Loucy (cell line): ENCODE data around the gene EVX2.

Source experiments
- H2AFZ ChIP-seq: fragments of 200-600 bp; sonication (generic); 2 replicates; pipeline ENCODE4 v1.6.0; 2016; ENCODE audit warnings: antibody characterized with exemption, mild to moderate bottlenecking, low read length, moderate library complexity
- H3F3A ChIP-seq: fragments of 200-600 bp; 2 replicates; pipeline ENCODE4 v1.6.0; 2016; ENCODE audit warnings: antibody characterized with exemption, low read depth, mild to moderate bottlenecking
- H3K27me3 ChIP-seq: fragments of 200-600 bp; sonication (generic); 2 replicates; pipeline ENCODE4 v1.6.1; 2014; ENCODE audit warnings: low read length, mild to moderate bottlenecking; ENCODE audit not compliant: insufficient read depth, poor library complexity, severe bottlenecking
- H3K36me3 ChIP-seq: fragments of 200-600 bp; sonication (generic); 2 replicates; pipeline ENCODE4 v1.6.1; 2016; ENCODE audit warnings: low read length; ENCODE audit not compliant: insufficient read depth
- H3K4me1 ChIP-seq: fragments of 200-600 bp; sonication (generic); 2 replicates; pipeline ENCODE4 v1.5.1; 2014; ENCODE audit warnings: low read length, mild to moderate bottlenecking; ENCODE audit not compliant: insufficient read depth, poor library complexity, severe bottlenecking
- H3K4me2 ChIP-seq: fragments of 200-600 bp; sonication (generic); 2 replicates; pipeline ENCODE4 v1.6.0; 2014; ENCODE audit warnings: antibody characterized with exemption, low read length, low read depth, mild to moderate bottlenecking; ENCODE audit not compliant: poor library complexity, severe bottlenecking
- H3K4me3 ChIP-seq: fragments of 200-600 bp; sonication (generic); 2 replicates; pipeline ENCODE4 v1.5.1; 2014; ENCODE audit warnings: low read length, mild to moderate bottlenecking, mixed read lengths; ENCODE audit not compliant: poor library complexity, severe bottlenecking
- H3K79me2 ChIP-seq: fragments of 200-600 bp; sonication (generic); 2 replicates; pipeline ENCODE4 v1.6.1; 2014; ENCODE audit warnings: low read length; ENCODE audit not compliant: insufficient read depth
- H3K9ac ChIP-seq: fragments of 200-600 bp; sonication (generic); 2 replicates; pipeline ENCODE4 v1.6.0; 2014; ENCODE audit warnings: mild to moderate bottlenecking, low read depth, low read length, moderate library complexity; ENCODE audit not compliant: poor library complexity, severe bottlenecking
- H3K9me2 ChIP-seq: fragments of 200-600 bp; sonication (generic); replicated peaks from 2 replicates; pipeline ENCODE4 v1.6.1; 2016; ENCODE audit warnings: low read depth, low read length, mixed read lengths
- H3K9me3 ChIP-seq: fragments of 200-600 bp; sonication (generic); 2 replicates; pipeline ENCODE4 v1.6.1; 2014; ENCODE audit warnings: mild to moderate bottlenecking, antibody characterized with exemption, low read length, low read depth; ENCODE audit not compliant: insufficient read depth
- H4K20me1 ChIP-seq: fragments of 200-600 bp; sonication (generic); 2 replicates; pipeline ENCODE4 v1.6.0; 2014; ENCODE audit warnings: antibody characterized with exemption, low read length, mild to moderate bottlenecking; ENCODE audit not compliant: insufficient read depth, poor library complexity, severe bottlenecking
- EZH2phosphoT487 ChIP-seq: fragments of 200-600 bp; IDR thresholded peaks from 2 replicates; pipeline ENCODE4 v1.6.1; 2018; ENCODE audit warnings: antibody characterized with exemption, mild to moderate bottlenecking, moderate library complexity, borderline replicate concordance
- TF ChIP-seq, protein P1 (sequence below): fragments of 200-600 bp; sonication (generic); conservative IDR thresholded peaks from 2 replicates; pipeline ENCODE4 v1.5.1; 2014; ENCODE audit warnings: mild to moderate bottlenecking, antibody characterized with exemption, low read length

EVX2 gene

DNA sequence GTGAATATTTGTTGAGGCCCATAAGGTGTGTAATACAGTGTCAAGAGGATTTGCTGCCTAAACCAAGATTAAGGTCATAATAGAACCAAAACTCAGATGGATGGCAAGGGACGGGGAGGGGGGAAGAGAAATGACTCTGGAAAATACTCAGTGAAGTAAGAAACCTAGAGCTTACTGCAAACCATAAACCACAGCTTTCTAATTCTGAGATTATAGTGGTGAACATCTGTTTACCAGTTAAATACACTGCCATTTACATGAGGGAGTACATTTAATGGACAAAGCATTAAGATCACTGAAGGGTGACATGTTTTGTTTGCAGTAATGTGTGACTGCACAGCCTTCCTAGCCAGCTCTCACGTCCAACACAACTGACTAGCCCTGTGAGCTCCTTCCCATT is 19.8 kb downstream of the EVX2 start:
- Histone ChIP-seq H3F3A (no peaks in the 10 kb centered on the region), H3K4me2 (no peak overlapping the region), H3K9me2 (no peaks in the 10 kb centered on the region), H3K79me2 (no peaks in the 10 kb centered on the region), H3K4me3 (no peak overlapping the region), H3K9ac (no peak overlapping the region), H4K20me1 (no peaks in the 10 kb centered on the region), H3K4me1 (no peaks in the 10 kb centered on the region), H3K9me3 (no peaks in the 10 kb centered on the region), H3K27me3 (no peaks in the 10 kb centered on the region), H3K36me3 (no peaks in the 10 kb centered on the region), H2AFZ (no peak overlapping the region)
- TF ChIP-seq, protein P1, sequence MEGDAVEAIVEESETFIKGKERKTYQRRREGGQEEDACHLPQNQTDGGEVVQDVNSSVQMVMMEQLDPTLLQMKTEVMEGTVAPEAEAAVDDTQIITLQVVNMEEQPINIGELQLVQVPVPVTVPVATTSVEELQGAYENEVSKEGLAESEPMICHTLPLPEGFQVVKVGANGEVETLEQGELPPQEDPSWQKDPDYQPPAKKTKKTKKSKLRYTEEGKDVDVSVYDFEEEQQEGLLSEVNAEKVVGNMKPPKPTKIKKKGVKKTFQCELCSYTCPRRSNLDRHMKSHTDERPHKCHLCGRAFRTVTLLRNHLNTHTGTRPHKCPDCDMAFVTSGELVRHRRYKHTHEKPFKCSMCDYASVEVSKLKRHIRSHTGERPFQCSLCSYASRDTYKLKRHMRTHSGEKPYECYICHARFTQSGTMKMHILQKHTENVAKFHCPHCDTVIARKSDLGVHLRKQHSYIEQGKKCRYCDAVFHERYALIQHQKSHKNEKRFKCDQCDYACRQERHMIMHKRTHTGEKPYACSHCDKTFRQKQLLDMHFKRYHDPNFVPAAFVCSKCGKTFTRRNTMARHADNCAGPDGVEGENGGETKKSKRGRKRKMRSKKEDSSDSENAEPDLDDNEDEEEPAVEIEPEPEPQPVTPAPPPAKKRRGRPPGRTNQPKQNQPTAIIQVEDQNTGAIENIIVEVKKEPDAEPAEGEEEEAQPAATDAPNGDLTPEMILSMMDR, result no peak
- no peak for TF ChIP-seq EZH2phosphoT487

GRCh38 chr2:176056406-176056805 is 27.4 kb downstream of the EVX2 start:
- Histone ChIP-seq H3K9me2 (no peaks in the 10 kb centered on the region), H3K27me3 (no peaks in the 10 kb centered on the region), H3F3A (no peaks in the 10 kb centered on the region), H2AFZ (no peak overlapping the region), H3K9ac (no peak overlapping the region), H3K4me3 (no peak overlapping the region), H3K79me2 (no peaks in the 10 kb centered on the region), H3K4me1 (peaks cover 3% of the 10 kb centered on the region), H3K36me3 (no peaks in the 10 kb centered on the region), H3K9me3 (no peaks in the 10 kb centered on the region), H4K20me1 (no peaks in the 10 kb centered on the region), H3K4me2 (no peak overlapping the region)
- TF ChIP-seq, protein P1, result no peak
- TF ChIP-seq EZH2phosphoT487, result no peak

DNA sequence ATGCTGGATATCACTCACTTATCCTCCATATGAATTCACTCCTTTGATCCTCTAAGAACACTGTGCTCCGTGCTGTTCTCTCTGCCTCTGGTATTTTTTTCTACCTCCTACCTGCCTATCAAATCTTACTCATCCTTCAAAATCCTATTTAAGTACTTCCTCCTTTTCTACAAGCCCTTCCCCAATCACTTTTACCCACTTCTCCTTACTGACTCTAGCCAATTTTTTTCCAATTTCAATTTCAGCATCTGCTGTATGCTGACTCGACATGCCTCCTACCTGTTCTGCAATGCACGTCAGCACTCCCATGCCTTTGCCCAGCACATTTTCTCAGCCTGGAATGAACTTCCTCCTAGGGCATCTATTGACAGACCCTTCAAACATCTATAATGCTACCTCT is 44.4 kb downstream of the EVX2 start:
- no peak overlapping the region for H3K9ac ChIP-seq
- H2AFZ ChIP-seq, result peak overlapping the region; percentile 46; the same call in 1 of the 2 replicates
- no peaks in the 10 kb centered on the region for H3K79me2 ChIP-seq
- no peaks in the 10 kb centered on the region for H3K27me3 ChIP-seq
- no peaks in the 10 kb centered on the region for H3K4me1 ChIP-seq
- no peaks in the 10 kb centered on the region for H3K9me3 ChIP-seq
- no peaks in the 10 kb centered on the region for H4K20me1 ChIP-seq
- H3K4me2 ChIP-seq, result no peak overlapping the region
- no peaks in the 10 kb centered on the region for H3K36me3 ChIP-seq
- no peaks in the 10 kb centered on the region for H3K9me2 ChIP-seq
- no peaks in the 10 kb centered on the region for H3F3A ChIP-seq
- TF ChIP-seq, protein P1, result no peak
- TF ChIP-seq EZH2phosphoT487, result no peak
- no peak overlapping the region for H3K4me3 ChIP-seq
